HEK293 (cell line): ENCODE data around the gene RNF19B.

ENCODE experiments used
- CTCF ChIA-PET: fragments of 350-600 bp; formaldehyde crosslinking; extraction: SDS; loops from one replicate; lab custom pipeline; 2021; ENCODE audit warnings: antibody characterized with exemption; lab: Yijun Ruan, JAX
- POLR2A ChIA-PET: fragments of 300-600 bp; formaldehyde crosslinking; extraction: SDS; loops from one replicate; lab custom pipeline; 2020; ENCODE audit warnings: antibody characterized with exemption, inconsistent platforms; lab: Yijun Ruan, JAX
- H3K27ac ChIP-seq: fragments of 200-500 bp; sonication (Bioruptor generic); 2 replicates; pipeline ENCODE4 v1.5.1; 2014; ENCODE audit warnings: low read depth, low read length, control low read depth, inconsistent platforms; ENCODE audit errors: extremely low read depth
- H3K36me3 ChIP-seq, 2 experiments: fragments of 200-500 bp in 1 of 2; sonication (Bioruptor generic) in 1 of 2; 1 replicate in 1 of 2; 2 replicates in 1 of 2; pipeline ENCODE4 v1.5.1; 2014 to 2017; ENCODE audit warnings: inconsistent platforms in 2 of 2, low read length in 2 of 2; ENCODE audit not compliant: control insufficient read depth in 2 of 2, insufficient read depth in 1 of 2
- H3K4me1 ChIP-seq: fragments of 200-500 bp; sonication (Bioruptor generic); 2 replicates; pipeline ENCODE4 v1.5.1; 2014; ENCODE audit warnings: mild to moderate bottlenecking, low read length, inconsistent platforms; ENCODE audit not compliant: control insufficient read depth, insufficient read depth
- H3K4me3 ChIP-seq: 2 replicates; pipeline ENCODE4 v1.5.1; 2011; ENCODE audit warnings: low read depth, mild to moderate bottlenecking, control low read depth, low read length, moderate library complexity
- H3K9me3 ChIP-seq: fragments of 200-500 bp; sonication (Bioruptor generic); 2 replicates; pipeline ENCODE4 v1.5.1; 2014; ENCODE audit warnings: low read depth, low read length, inconsistent platforms; ENCODE audit not compliant: control insufficient read depth, insufficient read depth
- EGR2 ChIP-seq: fragments of 450-650 bp; formaldehyde crosslinking; IDR thresholded peaks from 2 replicates; pipeline ENCODE4 v1.5.1; 2016; ENCODE audit warnings: low read depth, missing biosample characterization, missing genetic modification characterization
- ELK4 ChIP-seq: IDR thresholded peaks from 2 replicates; pipeline ENCODE4 v1.6.1; 2011; ENCODE audit warnings: mild to moderate bottlenecking, low read depth, low read length, borderline replicate concordance
- IKZF3 ChIP-seq: fragments of 450-650 bp; IDR thresholded peaks from 2 replicates; pipeline ENCODE4 v1.5.0; 2018; ENCODE audit warnings: missing biosample characterization, mild to moderate bottlenecking, missing genetic modification characterization, moderate library complexity
- KLF8 ChIP-seq: fragments of 450-650 bp; formaldehyde crosslinking; IDR thresholded peaks from 2 replicates; pipeline ENCODE4 v1.5.1; 2016; ENCODE audit warnings: missing biosample characterization, missing genetic modification characterization
- PATZ1 ChIP-seq: fragments of 450-650 bp; formaldehyde crosslinking; IDR thresholded peaks from 2 replicates; pipeline ENCODE4 v1.5.1; 2016; ENCODE audit warnings: missing biosample characterization, missing genetic modification characterization
- PBX3 ChIP-seq: sonication (generic); formaldehyde crosslinking; IDR thresholded peaks from 2 replicates; pipeline ENCODE4 v1.8.1; 2022; ENCODE audit warnings: mild to moderate bottlenecking, moderate library complexity, missing genetic modification reagents
- SCRT1 ChIP-seq: fragments of 450-650 bp; formaldehyde crosslinking; IDR thresholded peaks from 2 replicates; pipeline ENCODE4 v1.5.1; 2016; ENCODE audit warnings: missing biosample characterization, missing genetic modification characterization, borderline replicate concordance
- SETDB1 ChIP-seq: IDR thresholded peaks from one replicate; pipeline ENCODE4 v1.6.1; 2017; ENCODE audit warnings: mild to moderate bottlenecking, low read length, moderate library complexity, mixed read lengths; ENCODE audit not compliant: insufficient read length
- SP2 ChIP-seq: fragments of 450-650 bp; formaldehyde crosslinking; IDR thresholded peaks from 2 replicates; pipeline ENCODE4 v1.5.1; 2016; ENCODE audit warnings: missing biosample characterization, missing genetic modification characterization
- SP3 ChIP-seq: fragments of 450-650 bp; formaldehyde crosslinking; IDR thresholded peaks from 2 replicates; pipeline ENCODE4 v1.5.1; 2016; ENCODE audit warnings: missing biosample characterization, missing genetic modification characterization
- TRIM28 ChIP-seq: IDR thresholded peaks from 2 replicates; pipeline ENCODE4 v1.6.1; 2011; ENCODE audit warnings: low read length, control low read depth, borderline replicate concordance
- ZBTB7A ChIP-seq: fragments of 450-650 bp; formaldehyde crosslinking; IDR thresholded peaks from 2 replicates; pipeline ENCODE4 v1.5.1; 2016; ENCODE audit warnings: low read depth, missing biosample characterization, missing genetic modification characterization
- ZBTB8A ChIP-seq: fragments of 450-650 bp; formaldehyde crosslinking; IDR thresholded peaks from 2 replicates; pipeline ENCODE4 v1.5.1; 2016; ENCODE audit warnings: missing biosample characterization, missing genetic modification characterization
- ZNF10 ChIP-seq: fragments of 450-650 bp; formaldehyde crosslinking; IDR thresholded peaks from 2 replicates; pipeline ENCODE4 v1.5.1; 2017; ENCODE audit warnings: missing biosample characterization, missing genetic modification characterization
- ZNF138 ChIP-seq: fragments of 450-650 bp; formaldehyde crosslinking; IDR thresholded peaks from 2 replicates; pipeline ENCODE4 v1.5.1; 2016; ENCODE audit warnings: missing biosample characterization, missing genetic modification characterization, borderline replicate concordance
- ZNF16 ChIP-seq: fragments of 450-650 bp; formaldehyde crosslinking; IDR thresholded peaks from 2 replicates; pipeline ENCODE4 v1.5.1; 2016; ENCODE audit warnings: low read depth, missing biosample characterization, missing genetic modification characterization
- ZNF184 ChIP-seq: fragments of 450-650 bp; IDR thresholded peaks from 2 replicates; pipeline ENCODE4 v1.5.1; 2018; ENCODE audit warnings: missing biosample characterization, mild to moderate bottlenecking, missing genetic modification characterization
- ZNF248 ChIP-seq: fragments of 450-650 bp; formaldehyde crosslinking; IDR thresholded peaks from 2 replicates; pipeline ENCODE4 v1.5.1; 2017; ENCODE audit warnings: missing biosample characterization, missing genetic modification characterization
- ZNF274 ChIP-seq, 2 experiments: fragments of 200-500 bp in 1 of 2; fragments of 450-650 bp in 1 of 2; sonication (Bioruptor generic) in 1 of 2; formaldehyde crosslinking in 1 of 2; IDR thresholded peaks; 2 replicates each; pipeline versions ENCODE4 v1.5.1 to v1.6.1; 2014 to 2016; ENCODE audit warnings: borderline replicate concordance in 1 of 2, inconsistent platforms in 1 of 2, low read length in 1 of 2, missing biosample characterization in 1 of 2, missing genetic modification characterization in 1 of 2
- ZNF394 ChIP-seq: fragments of 450-650 bp; formaldehyde crosslinking; IDR thresholded peaks from 2 replicates; pipeline ENCODE4 v1.5.1; 2016; ENCODE audit warnings: missing biosample characterization, missing genetic modification characterization, mild to moderate bottlenecking, moderate library complexity, borderline replicate concordance
- ZNF555 ChIP-seq: fragments of 450-650 bp; formaldehyde crosslinking; conservative IDR thresholded peaks from 2 replicates; pipeline ENCODE4 v1.5.1; 2017; ENCODE audit warnings: missing biosample characterization, mild to moderate bottlenecking, missing genetic modification characterization, inconsistent platforms
- ZNF561 ChIP-seq: fragments of 450-650 bp; IDR thresholded peaks from 2 replicates; pipeline ENCODE4 v1.5.1; 2018; ENCODE audit warnings: missing biosample characterization, missing genetic modification characterization, borderline replicate concordance
- ZNF596 ChIP-seq: fragments of 450-650 bp; IDR thresholded peaks from 2 replicates; pipeline ENCODE4 v1.5.0; 2018; ENCODE audit warnings: missing biosample characterization, mild to moderate bottlenecking, missing genetic modification characterization, moderate library complexity
- ZNF610 ChIP-seq: fragments of 450-650 bp; formaldehyde crosslinking; IDR thresholded peaks from 2 replicates; pipeline ENCODE4 v1.5.1; 2016; ENCODE audit warnings: missing biosample characterization, missing genetic modification characterization, borderline replicate concordance
- ZNF623 ChIP-seq: fragments of 450-650 bp; formaldehyde crosslinking; IDR thresholded peaks from 2 replicates; pipeline ENCODE4 v1.5.1; 2016; ENCODE audit warnings: missing biosample characterization, missing genetic modification characterization
- ZNF629 ChIP-seq: fragments of 450-650 bp; formaldehyde crosslinking; IDR thresholded peaks from 2 replicates; pipeline ENCODE4 v1.5.1; 2017; ENCODE audit warnings: missing biosample characterization, missing genetic modification characterization
- ZNF639 ChIP-seq: fragments of 450-650 bp; formaldehyde crosslinking; IDR thresholded peaks from 2 replicates; pipeline ENCODE4 v1.5.1; 2016; ENCODE audit warnings: missing biosample characterization, missing genetic modification characterization
- ZNF645 ChIP-seq: fragments of 450-650 bp; formaldehyde crosslinking; IDR thresholded peaks from 2 replicates; pipeline ENCODE4; 2016; ENCODE audit warnings: missing biosample characterization, missing genetic modification characterization
- ZNF837 ChIP-seq: fragments of 450-650 bp; formaldehyde crosslinking; IDR thresholded peaks from 2 replicates; pipeline ENCODE4 v1.5.1; 2016; ENCODE audit warnings: missing biosample characterization, missing genetic modification characterization
- ZSCAN30 ChIP-seq: fragments of 450-650 bp; IDR thresholded peaks from 2 replicates; pipeline ENCODE4 v1.5.1; 2018; ENCODE audit warnings: missing biosample characterization, mild to moderate bottlenecking, missing genetic modification characterization, moderate library complexity

Gene RNF19B

GRCh38 chr1:32964461-32965250 lies at the start of gene RNF19B:
Gene RNF19B, minus strand, starts transcription at chr1:32964809. Its CDS starts 124 bp downstream, at chr1:32964685.
- POLR2A ChIA-PET = interaction anchor here (0.5 to 2.5 kb wide), 27 partner anchors 9 to 444 kb away, joined by 3 to 21 read pairs (median 4); partner anchors contain the start of genes AZIN2 and RBBP4
- TF ChIP-seq ZNF561 (tag by site-specific recombination) (peak; percentile 23; the same call in 1 of the 2 replicates), ZNF248 (tag by site-specific recombination) (no peak), ZBTB8A (tag by site-specific recombination) (peak; percentile 96), PATZ1 (tag by site-specific recombination) (peak; percentile 55; the same call in 1 of the 2 replicates), TRIM28 (no peak), KLF8 (tag by site-specific recombination) (peak; percentile 87), ZNF16 (no peak), ZNF138 (tag by site-specific recombination) (no peak), SETDB1 (peak; percentile 21), ZNF555 (no peak), ZNF10 (tag by site-specific recombination) (no peak), ZNF623 (no peak), ZNF639 (tag by site-specific recombination) (no peak), SCRT1 (tag by site-specific recombination) (no peak), ZNF610 (tag by site-specific recombination) (no peak; the same call in 1 of the 2 replicates), SP2 (tag by site-specific recombination) (peak; percentile 82), EGR2 (0 out of 2 replicates have a peak, but pooled peaks have one; percentile 10), SP3 (tag by site-specific recombination) (peak; percentile 89), ZNF596 (tag by site-specific recombination) (0 out of 2 replicates have a peak, but pooled peaks have one; percentile 32), ZNF184 (tag by site-specific recombination) (peak; percentile 21; the same call in 1 of the 2 replicates), IKZF3 (no peak), ZNF394 (tag by site-specific recombination) (peak; percentile 83), ZNF837 (tag by site-specific recombination) (no peak), ZSCAN30 (tag by site-specific recombination) (peak; percentile 82), PBX3 (CRISPR knock-in tag) (peak; percentile 51; the same call in 1 of the 2 replicates), ZNF645 (tag by site-specific recombination) (no peak), ZBTB7A (tag by site-specific recombination) (no peak), ZNF274 (IDR thresholded peaks at IDR 0.05; ENCODE audit: low read length) (no peak), ZNF274 (tag by site-specific recombination; IDR thresholded peaks at IDR 0.05; ENCODE audit: borderline replicate concordance) (no peak), ELK4 (no peak), ZNF629 (tag by site-specific recombination) (0 out of 2 replicates have a peak, but pooled peaks have one; percentile 15)

More at GRCh38 chr1:32964461-32965250, at the start of gene RNF19B:
- no peaks in the 10 kb centered on the region for H3K9me3 ChIP-seq
- peaks cover 10% of the 10 kb centered on the region for H3K4me1 ChIP-seq
- CTCF ChIA-PET = interaction anchor here (0.6 to 0.8 kb wide), 2 partner anchors 92 kb away, joined by 3 to 6 read pairs; no protein-coding TSS in a partner anchor
- no peaks in the 10 kb centered on the region for H3K36me3 ChIP-seq
- H3K27ac ChIP-seq = peak within 1 kb of the TSS; percentile 84
- peak within 1 kb of the TSS; percentile 62 for H3K4me3 ChIP-seq
